PC-3 (cell line): ENCODE measurements around the gene RPS21.

Source experiments
- EZH2 ChIP-seq: fragments of 300-600 bp; sonication (generic); IDR thresholded peaks from one replicate; pipeline ENCODE4 v1.6.1; 2017; ENCODE audit warnings: antibody characterized with exemption, mild to moderate bottlenecking, low read length; ENCODE audit not compliant: unreplicated experiment
- TF ChIP-seq, protein P1 (sequence below): fragments of 300-600 bp; sonication (generic); conservative IDR thresholded peaks from 2 replicates; pipeline ENCODE4 v1.5.1; 2017; ENCODE audit warnings: antibody characterized with exemption, low read depth, mild to moderate bottlenecking, low read length

DNA sequence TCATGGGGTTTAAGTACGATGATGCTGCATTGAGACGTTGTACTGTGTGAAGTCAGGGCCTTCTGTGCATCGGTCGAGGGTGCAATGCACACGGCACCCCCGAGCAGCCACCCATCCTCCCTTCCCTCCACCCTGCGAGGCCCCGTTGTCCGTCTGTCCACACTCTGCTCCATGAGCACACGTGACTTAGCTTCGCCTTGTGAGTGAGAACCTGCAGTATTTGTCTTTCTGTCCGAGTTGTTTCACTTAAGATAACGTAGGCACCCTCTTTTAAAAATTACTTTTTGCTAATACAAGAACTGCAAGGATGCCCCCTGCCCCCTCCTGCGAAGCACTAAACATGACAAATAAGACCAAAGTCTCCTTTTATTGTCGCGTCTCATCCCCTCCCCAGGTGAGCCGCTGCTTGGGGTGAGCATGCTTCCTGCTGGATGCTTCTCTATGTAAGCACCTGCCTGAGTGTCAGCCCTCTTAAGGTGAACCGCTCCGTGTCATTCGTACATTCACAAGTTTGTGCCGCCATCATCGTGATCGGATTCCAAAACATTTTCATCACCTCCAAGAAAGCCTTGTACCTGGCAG lies 44.1 kb downstream of the RPS21 start:
- no peak for TF ChIP-seq EZH2
- TF ChIP-seq, protein P1, sequence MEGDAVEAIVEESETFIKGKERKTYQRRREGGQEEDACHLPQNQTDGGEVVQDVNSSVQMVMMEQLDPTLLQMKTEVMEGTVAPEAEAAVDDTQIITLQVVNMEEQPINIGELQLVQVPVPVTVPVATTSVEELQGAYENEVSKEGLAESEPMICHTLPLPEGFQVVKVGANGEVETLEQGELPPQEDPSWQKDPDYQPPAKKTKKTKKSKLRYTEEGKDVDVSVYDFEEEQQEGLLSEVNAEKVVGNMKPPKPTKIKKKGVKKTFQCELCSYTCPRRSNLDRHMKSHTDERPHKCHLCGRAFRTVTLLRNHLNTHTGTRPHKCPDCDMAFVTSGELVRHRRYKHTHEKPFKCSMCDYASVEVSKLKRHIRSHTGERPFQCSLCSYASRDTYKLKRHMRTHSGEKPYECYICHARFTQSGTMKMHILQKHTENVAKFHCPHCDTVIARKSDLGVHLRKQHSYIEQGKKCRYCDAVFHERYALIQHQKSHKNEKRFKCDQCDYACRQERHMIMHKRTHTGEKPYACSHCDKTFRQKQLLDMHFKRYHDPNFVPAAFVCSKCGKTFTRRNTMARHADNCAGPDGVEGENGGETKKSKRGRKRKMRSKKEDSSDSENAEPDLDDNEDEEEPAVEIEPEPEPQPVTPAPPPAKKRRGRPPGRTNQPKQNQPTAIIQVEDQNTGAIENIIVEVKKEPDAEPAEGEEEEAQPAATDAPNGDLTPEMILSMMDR: no peak
